NCI-H187 treated with DMSO at 0.1 percent for 48 hours (cell line): ENCODE results near the gene IMMP2L.
"Not testable (repeated sequence)": the region's sequence is repeated elsewhere in the genome, so short reads cannot be mapped to it uniquely, and the experiment has no call there.

ENCODE experiments used
- DNase-seq: peaks from one replicate; lab custom pipeline; 2025; lab: John Stamatoyannopoulos, UW

Gene IMMP2L

DNA sequence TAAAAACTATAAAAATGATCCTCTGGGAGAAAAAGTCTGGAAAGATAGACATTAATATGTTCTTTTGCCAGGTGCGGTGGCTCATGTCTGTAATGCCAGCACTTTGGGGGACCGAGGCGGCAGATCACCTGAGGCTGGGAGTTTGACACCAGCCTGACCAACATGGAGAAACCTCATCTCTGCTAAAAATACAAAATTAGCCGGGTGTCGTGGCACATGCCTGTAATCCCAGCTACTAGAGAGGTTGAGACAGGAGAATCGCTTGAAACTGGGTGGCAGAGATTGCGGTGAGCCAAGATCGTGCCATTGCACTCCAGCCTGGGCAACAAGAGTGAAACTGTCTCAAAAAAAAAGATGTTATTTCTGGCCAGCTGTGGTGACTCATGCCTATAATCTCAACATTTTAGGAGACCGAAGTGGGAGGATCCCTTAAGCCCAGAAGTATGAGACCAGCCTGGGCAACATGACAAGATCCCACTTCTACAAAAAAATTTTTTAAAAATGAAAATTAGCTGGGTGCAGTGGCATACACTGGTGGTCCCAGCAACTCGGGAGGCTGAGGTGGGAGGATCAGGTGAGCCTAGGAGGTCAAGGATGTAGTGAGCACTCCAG lies 573.3 kb downstream of the IMMP2L start:
- no peak for DNase-seq

DNA sequence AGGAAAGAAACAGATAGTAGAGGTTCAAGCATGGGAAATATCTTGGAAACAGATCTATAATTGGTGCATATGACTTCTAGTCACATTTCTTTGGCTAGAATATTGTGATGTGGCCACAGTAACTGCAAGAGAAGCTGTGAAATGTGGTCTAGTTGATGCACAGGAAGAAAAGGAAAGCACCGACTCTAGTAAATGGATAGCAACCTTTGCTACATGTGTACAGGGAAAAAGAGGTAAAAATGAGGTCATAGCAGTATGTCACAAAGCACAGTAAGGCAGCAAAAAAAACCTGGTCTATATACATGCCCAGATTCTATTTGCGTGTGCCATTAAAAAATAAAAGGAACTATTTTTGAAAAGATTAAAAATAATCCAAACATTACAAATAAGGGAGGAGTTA lies 573.9 kb downstream of the IMMP2L start:
- DNase-seq, result no peak

DNA sequence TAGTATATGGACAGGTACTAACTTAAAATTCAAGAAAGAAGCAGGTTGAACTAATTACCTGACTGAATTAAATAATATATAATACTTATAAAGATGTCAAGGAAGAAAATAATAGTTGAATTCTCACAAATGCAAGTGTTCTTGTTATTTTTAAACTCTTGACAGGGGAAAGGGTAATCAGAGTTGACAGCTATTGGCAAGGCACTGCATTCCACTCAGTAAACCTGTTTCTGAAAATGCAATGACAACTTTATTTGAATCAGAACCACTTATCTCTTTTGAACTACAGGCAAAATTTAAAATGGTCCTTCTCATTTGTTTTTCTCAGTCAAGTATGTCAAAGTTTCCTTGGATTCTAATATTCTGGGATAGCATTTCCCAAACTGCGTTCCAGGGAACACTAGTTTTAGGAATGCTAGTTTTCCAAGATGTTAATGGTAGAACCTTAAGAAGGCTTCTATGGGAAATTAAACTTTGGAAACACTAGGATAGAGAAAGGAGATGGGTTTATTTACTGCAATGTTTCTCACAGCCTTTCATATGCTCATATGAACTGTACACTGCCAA lies 575.1 kb downstream of the IMMP2L start:
- no peak for DNase-seq

DNA sequence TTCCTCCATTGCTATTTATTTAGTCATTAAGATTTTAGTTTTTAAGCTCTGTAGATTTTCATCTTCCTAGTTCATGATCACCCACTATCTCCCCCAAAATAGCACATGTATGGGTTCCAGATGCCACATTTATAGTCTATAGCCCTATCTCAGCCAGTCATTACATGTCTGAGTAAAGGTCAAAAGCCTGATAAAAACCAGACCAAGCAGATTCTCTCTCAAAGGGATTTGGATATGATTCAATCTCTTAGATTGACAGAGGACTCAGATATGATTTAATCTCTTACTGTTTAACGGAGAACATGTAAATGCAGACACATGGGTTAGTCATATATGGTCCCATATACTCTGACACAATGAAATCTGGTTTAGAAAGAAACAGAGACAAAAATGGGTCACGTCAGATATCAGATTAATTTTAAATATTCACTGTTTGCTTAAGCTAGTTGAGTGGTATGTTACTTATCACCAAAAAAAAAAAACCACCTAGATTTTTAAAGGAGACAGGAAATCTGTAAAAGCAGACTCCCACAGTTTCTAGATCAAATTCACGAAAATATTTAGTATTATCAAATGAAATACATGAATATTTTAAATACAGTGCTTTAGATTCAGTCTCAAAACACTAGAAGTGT lies 578.4 kb downstream of the IMMP2L start:
- DNase-seq, result no peak

DNA sequence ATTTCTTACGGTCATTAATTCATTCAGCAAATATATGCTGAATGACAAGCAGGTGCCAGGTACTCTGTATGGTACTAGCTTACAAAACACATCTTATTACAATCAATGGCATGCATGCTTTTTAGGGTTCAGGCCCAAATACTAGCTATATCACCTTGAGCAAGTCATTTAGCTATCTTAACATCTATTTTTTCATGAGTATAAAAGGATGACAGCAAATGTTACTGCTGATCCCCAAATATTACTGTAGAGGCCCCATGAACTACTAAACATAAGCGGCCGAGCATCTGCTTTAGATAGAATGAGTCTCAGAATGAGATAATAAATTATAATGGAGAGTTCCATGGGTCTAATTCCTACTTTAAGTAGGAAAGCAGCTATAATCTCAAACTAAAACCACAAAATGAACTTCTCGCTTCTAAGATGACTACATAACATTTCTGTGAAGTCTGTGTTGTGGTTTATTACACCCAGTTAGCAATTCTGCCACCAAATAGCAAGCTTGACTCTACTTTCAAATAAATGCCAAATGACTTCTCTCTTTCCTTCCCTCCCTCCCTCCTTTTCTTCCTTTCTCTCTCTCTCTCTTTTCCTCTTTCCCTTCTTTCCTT lies 585.1 kb downstream of the IMMP2L start:
- no peak for DNase-seq

DNA sequence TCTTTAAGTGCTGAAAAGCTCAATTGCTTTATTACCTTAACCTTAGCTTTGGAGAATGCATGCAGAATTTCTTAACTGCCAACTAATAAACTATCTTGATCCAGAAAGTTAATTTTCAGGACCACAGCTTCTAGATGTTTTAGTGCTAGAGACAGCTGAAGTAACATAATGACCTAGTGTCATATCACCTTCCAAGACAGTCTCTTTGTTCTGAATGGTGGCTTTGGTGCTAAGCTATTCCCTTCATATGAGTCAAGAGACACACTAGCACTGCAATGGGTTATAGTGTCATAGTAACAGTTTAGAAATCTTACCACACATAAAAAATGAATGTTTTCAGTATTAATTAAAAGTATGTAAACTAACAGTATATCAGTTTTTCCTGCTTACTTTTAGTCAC lies 586.8 kb downstream of the IMMP2L start:
- no peak for DNase-seq

DNA sequence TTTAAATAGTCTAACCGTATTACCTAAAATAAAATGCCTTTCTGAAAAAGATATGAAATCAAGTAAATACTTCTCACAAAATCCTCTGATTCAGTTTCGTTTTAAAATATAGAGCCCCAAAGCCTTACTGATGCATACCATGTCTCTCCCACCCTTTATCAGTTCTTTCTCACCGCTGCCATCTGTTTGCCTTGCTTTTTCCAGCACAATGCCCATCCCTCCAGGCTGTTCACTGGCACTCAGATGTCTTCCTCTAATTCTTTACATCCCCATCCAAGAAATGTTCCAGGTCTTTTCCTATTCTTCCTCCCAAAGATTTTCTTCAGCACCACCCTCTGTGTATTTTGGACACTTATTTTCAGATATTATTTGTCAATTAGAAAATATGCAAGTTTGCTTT lies 587.9 kb downstream of the IMMP2L start:
- no peak for DNase-seq

DNA sequence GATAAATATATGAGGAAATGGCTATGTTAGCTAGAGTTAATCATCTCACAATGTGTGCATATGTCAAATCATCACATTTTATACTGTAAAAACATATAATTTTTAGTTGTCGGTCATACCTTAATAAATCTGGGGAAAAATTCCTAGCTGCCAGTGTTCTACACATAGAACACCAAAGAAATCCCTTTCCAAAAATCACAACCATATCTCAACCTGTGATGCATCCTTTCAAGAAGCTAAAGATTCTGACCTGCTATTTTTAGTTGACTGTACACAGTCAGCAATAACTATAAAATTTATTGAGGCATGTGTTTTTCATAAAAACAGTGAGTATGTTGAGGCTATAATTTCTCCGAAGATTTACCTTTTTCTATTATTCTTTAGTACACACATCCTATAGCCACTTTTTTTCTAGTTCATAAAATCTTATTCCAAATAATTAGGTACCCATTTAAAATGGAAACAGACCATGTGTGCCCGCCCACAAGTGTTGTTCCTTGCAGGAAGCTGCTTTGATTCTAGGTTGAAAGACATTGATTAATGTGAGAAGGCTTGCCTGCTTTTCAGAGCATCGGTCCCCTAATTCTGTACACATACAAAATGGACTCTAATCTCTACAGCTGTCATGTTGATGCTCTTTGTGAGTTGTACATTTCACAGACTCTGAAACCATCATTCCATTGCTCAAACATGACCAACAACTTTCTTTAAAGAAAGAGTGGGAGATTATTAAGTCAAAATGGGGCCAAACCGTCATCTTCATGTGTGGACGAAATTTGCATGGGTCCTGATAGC lies 588.9 kb downstream of the IMMP2L start:
- no peak for DNase-seq

DNA sequence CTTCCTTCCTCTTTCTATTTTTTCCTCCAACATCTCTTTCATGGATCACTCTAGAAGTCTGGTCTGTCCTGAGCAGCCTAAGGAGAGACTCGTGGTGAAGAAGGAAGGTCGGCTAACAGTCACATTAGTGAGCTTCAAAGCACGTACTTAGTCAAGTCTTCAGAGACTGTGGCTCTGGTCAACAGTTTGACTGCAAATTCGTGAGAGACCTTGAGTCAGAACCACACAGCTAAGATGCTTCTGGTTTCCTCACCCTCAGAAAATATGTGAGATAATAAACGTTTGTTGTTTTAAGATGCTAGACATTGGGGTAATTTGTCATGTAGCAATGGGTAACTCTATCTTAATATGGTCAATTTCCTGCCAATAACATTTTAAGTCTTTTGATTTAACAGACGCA lies 597.5 kb downstream of the IMMP2L start:
- DNase-seq, result no peak

DNA sequence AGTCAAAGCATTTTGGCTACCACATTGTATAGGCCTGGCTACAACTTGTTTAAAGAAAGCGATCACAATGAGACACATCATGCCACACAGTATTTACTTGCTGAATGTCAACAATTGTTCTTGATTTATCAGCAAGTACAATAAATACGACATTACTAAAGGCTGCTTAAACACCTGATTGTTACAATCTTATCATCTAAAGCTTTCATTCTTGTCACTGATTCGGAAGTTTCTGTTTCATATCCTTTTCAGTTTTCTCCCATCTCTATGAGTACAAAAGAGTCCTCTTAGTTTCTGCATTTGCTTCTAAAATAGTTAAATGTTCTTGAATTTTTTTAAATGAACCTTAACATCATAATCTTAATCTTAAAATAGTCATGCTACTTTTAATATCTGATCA lies 599.5 kb downstream of the IMMP2L start:
- DNase-seq, result no peak

DNA sequence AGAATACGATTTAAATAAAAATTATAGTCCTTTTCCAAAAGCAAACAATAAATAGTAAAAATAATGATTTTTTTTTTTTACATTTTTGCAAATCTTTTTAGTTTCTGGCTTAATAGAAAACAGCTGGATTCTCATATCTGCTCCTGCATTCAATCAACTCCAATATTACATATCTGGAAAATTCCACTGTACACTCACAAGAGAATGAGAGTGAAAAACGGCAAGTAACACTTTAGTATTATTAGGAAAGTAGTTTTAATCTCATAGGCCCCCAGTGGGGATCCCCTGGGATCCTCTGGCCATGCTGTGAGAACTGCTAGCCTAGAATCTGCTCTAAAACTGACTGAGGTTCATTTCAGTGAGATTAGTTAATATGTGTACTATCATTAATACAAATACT lies 599.9 kb downstream of the IMMP2L start:
- no peak for DNase-seq

DNA sequence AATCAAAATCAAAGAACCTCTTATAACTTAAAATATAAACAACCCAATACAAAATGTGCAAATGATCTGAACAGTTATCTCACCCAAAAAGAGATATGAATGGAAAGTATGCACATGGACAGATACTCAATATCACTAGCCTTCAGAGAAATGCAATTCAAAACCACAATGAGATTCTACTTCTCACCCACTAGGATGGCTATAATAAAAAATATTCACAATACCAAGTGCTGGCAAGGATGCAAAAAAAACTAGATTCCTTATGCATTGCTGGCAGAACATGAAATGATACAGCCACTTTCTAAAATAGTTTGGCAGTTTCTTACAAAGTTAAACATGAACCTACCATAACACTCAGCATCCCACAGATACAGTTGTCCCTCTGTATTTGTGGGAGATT lies 601.5 kb downstream of the IMMP2L start:
- DNase-seq, result no peak

DNA sequence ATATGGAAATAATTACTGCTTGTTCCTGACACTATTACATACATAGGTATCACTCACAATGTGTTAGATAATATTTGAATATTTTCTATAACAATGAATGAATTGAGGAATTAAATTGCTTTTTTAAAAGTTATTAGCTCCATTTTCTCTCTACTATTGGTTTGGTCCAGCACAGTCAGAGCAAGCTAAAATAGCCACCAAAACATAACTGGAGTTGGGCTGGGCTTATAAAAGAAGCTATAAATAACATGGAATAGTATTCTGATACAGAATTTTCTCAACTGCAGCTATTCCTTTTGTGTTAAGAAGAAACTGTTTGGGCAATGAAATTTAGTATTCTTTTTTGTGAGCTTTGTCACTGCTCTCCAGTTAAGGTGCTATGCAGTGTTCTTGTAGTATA lies 614.0 kb downstream of the IMMP2L start:
- DNase-seq, result no peak

DNA sequence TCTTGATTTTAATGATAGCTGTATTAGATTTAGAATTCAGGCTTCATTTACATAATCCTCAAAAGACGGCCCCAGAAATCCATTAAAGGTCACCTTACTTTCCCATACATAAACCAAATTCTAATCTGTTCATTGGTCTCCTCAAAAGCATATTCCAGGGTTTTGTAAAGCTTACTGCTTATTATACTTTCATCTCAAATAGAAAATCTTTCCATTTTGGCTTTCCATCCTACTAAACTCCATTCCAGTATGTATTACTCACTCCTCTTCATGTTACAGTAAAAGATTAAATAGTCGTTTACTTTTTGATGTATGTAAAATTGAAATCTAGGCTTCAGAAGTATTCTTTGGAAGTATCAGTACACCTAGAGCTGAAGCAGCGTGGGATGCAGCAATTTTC lies 614.9 kb downstream of the IMMP2L start:
- DNase-seq, result no peak

DNA sequence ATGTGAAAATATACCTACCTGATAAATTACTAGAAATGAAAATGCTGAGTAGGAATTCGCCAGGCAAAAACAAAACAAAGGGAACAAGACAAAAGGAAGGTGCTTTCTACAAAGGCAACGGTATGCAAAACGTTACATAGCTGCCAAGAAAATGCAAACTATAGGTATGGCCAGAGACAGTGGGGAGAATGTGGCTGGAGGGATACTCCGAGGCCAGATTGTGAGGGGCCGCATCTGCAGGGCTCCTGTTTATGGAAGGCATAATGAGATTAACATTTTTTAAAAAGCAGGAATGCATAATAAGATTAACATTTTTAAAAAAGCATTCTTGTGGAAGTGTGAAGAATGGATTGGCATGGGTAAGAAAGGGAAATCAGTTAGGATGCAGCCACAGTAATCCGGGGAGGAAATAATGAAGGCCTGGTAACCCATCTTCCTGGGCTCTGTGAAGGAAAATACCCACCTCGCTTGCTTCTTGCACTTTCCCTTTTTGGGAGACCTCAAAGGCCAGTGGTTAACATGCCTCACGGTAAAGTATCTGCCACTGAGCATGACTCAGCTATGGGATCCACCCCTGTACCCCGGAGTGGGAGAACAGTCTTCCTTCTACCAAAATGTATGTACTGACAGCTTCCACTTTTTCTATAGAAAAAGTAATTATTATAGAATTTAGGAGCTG lies 617.2 kb downstream of the IMMP2L start:
- no peak for DNase-seq

DNA sequence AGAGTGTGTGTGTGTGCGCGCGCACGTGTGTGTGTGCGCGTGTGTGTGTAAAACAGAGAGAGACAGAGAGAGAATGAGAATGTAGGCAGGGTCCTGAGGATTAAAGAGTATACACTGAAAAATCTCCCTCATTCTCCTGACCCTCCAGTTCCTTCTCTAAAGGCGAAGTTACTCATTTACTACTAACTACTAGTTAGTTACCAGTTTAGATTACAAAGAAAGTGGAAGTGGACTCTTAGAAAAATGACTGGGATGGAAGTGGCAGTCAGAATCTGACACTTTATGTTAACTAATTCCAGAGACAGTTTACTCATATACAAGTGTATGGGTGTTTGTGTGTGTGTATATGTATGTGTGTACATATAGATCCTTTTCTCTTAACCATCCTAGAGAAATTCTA lies 617.8 kb downstream of the IMMP2L start:
- DNase-seq, result no peak

DNA sequence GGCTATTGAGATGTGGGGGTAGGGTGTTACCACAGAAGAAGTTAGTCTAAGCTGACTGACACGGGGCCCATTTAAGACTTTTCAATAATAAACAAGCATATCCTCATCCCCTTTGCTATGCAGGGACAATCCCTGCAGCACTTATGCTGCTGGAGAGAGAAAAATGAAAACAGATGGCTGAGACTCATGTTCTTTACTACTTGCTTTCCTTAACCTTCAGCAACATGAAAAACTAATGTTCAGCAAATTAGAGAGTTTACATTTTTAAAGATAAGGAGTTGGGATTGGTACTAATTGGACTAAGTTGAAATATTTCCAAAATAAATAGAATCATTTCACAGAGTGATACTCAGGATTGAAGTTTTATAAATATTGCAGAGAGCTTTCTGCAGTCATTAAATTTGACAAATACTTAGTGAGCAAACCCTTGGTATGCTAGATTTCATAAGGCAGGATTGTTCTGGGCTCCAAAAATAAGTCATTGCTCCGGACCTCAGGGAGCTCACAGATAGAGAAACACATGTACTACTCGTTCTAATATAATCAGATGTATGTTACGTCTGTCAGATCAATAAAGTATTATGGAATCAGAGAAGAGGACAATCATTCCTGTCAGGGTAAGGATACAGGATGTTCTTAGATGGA lies 618.5 kb downstream of the IMMP2L start:
- DNase-seq, result no peak

DNA sequence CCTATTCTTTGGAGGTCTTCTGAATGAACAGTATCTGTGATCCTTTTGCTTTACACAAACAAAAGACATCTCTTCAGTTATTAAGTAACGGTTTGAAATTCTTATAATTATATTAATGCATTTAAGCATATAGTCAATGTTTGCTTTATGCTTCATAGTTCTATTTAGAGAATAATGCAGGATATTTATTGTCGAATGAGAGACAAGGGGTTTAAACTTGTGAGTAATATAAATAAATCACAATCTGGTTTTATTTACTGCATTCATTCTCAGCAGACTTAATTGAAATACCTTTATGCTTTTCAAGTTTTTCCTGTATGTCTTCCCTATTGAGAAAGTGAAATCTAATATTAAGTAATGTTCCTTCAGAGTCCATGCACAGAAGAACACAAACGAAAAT lies 620.9 kb downstream of the IMMP2L start:
- DNase-seq, result no peak

DNA sequence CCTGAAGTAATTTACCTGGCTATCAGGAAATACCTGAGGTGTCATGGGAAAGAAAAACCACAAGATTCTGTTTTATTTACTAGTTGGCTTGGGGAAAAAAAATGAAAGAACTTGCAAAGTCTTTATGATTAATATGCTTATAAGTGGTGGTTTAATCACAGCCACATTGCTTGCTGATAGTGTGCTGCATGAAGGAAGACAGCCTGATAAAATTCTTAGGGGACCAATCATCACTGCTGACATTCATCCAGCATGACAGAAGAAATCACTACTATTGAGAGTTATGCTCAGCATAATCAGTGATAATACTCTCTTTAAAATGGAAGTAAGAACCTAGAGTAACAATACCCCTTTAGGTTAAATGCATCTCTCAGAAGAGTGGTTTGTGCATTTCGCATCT lies 621.5 kb downstream of the IMMP2L start:
- no peak for DNase-seq

DNA sequence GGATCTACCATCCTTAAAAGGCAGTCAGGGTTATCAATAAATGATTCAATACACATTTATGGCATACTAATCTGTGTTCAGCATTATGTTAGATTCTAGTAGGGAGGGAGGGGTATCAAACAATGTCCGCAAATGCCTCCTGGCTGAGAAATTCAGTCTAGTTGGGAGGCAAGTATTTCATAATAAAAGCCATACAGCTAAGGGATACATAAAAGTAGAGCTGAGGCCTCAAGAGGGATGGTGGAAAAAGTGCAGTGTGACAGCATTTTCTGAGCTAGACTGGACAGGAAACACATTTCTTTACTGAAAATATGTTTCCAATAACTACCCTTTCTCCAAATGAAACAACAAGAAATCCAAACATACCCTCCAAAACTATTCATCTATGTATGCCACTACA lies 624.1 kb downstream of the IMMP2L start:
- DNase-seq, result no peak

DNA sequence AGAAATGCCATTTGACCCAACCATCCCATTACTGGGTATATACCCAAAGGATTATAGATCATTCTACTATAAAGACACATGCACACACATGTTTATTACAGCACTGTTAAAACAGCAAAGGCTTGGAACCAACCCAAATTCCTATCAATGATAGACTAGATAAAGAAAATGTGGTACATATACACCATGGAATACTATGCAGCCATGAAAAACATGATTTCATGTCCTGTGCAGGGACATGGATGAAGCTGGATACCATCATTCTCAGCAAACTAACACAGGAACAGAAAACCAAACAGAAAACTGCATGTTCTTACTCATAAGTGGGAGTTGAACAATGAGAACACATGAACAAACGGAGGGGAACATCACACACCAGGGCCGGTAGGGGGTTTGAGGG lies 625.6 kb downstream of the IMMP2L start:
- DNase-seq, result not testable (repeated sequence)
